ENCODE data around the gene LTB.

DNA sequence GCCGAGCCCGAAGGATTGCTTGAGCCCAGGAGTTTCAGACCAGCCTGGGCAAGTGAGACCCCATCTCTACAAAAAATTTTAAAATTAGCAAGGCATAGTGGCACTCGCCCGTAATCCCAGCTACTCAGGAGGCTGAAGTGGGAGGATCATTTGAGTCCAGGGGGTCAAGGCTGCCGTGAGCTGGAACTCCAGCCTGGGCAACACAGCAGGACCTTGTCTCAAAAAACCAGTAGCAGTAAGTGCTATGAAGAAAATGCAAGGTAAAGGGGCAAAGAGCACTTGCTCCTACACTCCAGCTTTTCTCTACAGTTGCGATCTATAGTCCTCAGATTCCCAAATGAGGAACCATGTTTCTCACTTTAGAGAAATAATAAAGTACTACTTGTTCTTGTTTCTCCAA is 38.6 kb downstream of the LTB start:
- TF ChIP-seq ZNF776 (tag by site-specific recombination; IDR thresholded peaks at IDR 0.05; ENCODE audit: borderline replicate concordance) (no peak), HOXA7 (CRISPR knock-in tag; IDR thresholded peaks at IDR 0.05; ENCODE audit: borderline replicate concordance) (no peak)

All from HEK293 (cell line).